HepG2 (cell line): ENCODE measurements around the gene RBM6. TPM values are rescaled to one million over a fixed set of nuclear protein-coding genes. Genes with fewer than 3 reads are reported as not detected.

Experiments
- ELF4 ChIP-seq: sonication (generic); formaldehyde crosslinking; IDR thresholded peaks from 2 replicates; pipeline ENCODE4 v1.5.0; 2020; ENCODE audit warnings: missing genetic modification reagents, mild to moderate bottlenecking, moderate library complexity, borderline replicate concordance
- HMG20B ChIP-seq: conservative IDR thresholded peaks from 2 replicates; pipeline ENCODE4 v1.6.1; 2016; ENCODE audit warnings: missing genetic modification reagents, missing compliant biosample characterization
- HNF4A ChIP-seq: sonication (generic); formaldehyde crosslinking; IDR thresholded peaks from 2 replicates; pipeline ENCODE4 v1.4.0; 2020; ENCODE audit warnings: missing genetic modification reagents
- ISX ChIP-seq: sonication (generic); formaldehyde crosslinking; conservative IDR thresholded peaks from 2 replicates; pipeline ENCODE4 v1.5.0; 2020; ENCODE audit warnings: missing genetic modification reagents
- MAFF ChIP-seq: IDR thresholded peaks from 2 replicates; pipeline ENCODE4 v1.6.1; 2011; ENCODE audit warnings: low read depth, low read length, improper control_type of control experiment
- MBD4 ChIP-seq: IDR thresholded peaks from 2 replicates; pipeline ENCODE4 v1.6.1; 2012; ENCODE audit warnings: low read length, inconsistent platforms, borderline replicate concordance
- MZF1 ChIP-seq: sonication (generic); formaldehyde crosslinking; IDR thresholded peaks from 2 replicates; pipeline ENCODE4 v1.8.1; 2023; ENCODE audit warnings: mild to moderate bottlenecking, missing genetic modification reagents, borderline replicate concordance
- NCOA2 ChIP-seq: sonication (generic); formaldehyde crosslinking; IDR thresholded peaks from 2 replicates; pipeline ENCODE4 v1.8.0; 2022; ENCODE audit warnings: inconsistent platforms
- NFE2L1 ChIP-seq: sonication (generic); formaldehyde crosslinking; IDR thresholded peaks from 2 replicates; pipeline ENCODE4 v1.4.0; 2020; ENCODE audit warnings: missing genetic modification reagents, mild to moderate bottlenecking, borderline replicate concordance
- PREB ChIP-seq: sonication (generic); formaldehyde crosslinking; IDR thresholded peaks from 2 replicates; pipeline ENCODE4 v1.4.0; 2020; ENCODE audit warnings: missing genetic modification reagents
- TOPORS ChIP-seq: sonication (generic); formaldehyde crosslinking; IDR thresholded peaks from 2 replicates; pipeline ENCODE4 v1.8.0; 2023; ENCODE audit warnings: mild to moderate bottlenecking, missing genetic modification reagents
- ZBTB21 ChIP-seq: sonication (generic); formaldehyde crosslinking; IDR thresholded peaks from 2 replicates; pipeline ENCODE4 v1.4.0; 2020; ENCODE audit warnings: missing genetic modification reagents
- ZC3H13 ChIP-seq: sonication (generic); formaldehyde crosslinking; IDR thresholded peaks from 2 replicates; pipeline ENCODE4 v1.8.1; 2023; ENCODE audit warnings: mild to moderate bottlenecking, missing genetic modification reagents, moderate library complexity
- ZFYVE20 ChIP-seq: sonication (generic); formaldehyde crosslinking; IDR thresholded peaks from 2 replicates; pipeline ENCODE4 v1.8.0; 2023; ENCODE audit warnings: low read depth, mild to moderate bottlenecking, moderate library complexity, missing genetic modification reagents, borderline replicate concordance
- ZNF232 ChIP-seq: sonication (generic); formaldehyde crosslinking; IDR thresholded peaks from 2 replicates; pipeline ENCODE4 v1.4.0; 2020; ENCODE audit warnings: missing genetic modification reagents, borderline replicate concordance
- ZNF260 ChIP-seq: sonication (generic); formaldehyde crosslinking; IDR thresholded peaks from 2 replicates; pipeline ENCODE4 v1.4.0; 2020; ENCODE audit warnings: missing genetic modification reagents, low read depth, mild to moderate bottlenecking, borderline replicate concordance
- ZNF263 ChIP-seq: sonication (generic); formaldehyde crosslinking; IDR thresholded peaks from 2 replicates; pipeline ENCODE4 v1.4.0; 2020; ENCODE audit warnings: missing genetic modification reagents
- ZNF30 ChIP-seq: sonication (generic); formaldehyde crosslinking; IDR thresholded peaks from 2 replicates; pipeline ENCODE4 v1.5.0; 2020; ENCODE audit warnings: mild to moderate bottlenecking, missing genetic modification reagents
- ZNF383 ChIP-seq: sonication (generic); formaldehyde crosslinking; IDR thresholded peaks from 2 replicates; pipeline ENCODE4 v1.4.0; 2020; ENCODE audit warnings: missing genetic modification reagents, mild to moderate bottlenecking, borderline replicate concordance
- ZNF468 ChIP-seq: sonication (generic); formaldehyde crosslinking; IDR thresholded peaks from 2 replicates; pipeline ENCODE4 v1.8.0; 2022; ENCODE audit warnings: mild to moderate bottlenecking, moderate library complexity, missing genetic modification reagents
- ZNF597 ChIP-seq: sonication (generic); formaldehyde crosslinking; IDR thresholded peaks from 2 replicates; pipeline ENCODE4 v1.5.0; 2020; ENCODE audit warnings: missing genetic modification reagents
- ZNF616 ChIP-seq: sonication (generic); formaldehyde crosslinking; IDR thresholded peaks from 2 replicates; pipeline ENCODE4 v1.5.0; 2020; ENCODE audit warnings: low read depth, mild to moderate bottlenecking, missing genetic modification reagents
- ZNF644 ChIP-seq: IDR thresholded peaks from 2 replicates; pipeline ENCODE4 v1.6.1; 2016; ENCODE audit warnings: low read depth
- ZNF672 ChIP-seq: sonication (generic); formaldehyde crosslinking; IDR thresholded peaks from 2 replicates; pipeline ENCODE4 v1.8.1; 2022; ENCODE audit warnings: missing genetic modification reagents
- ZNF773 ChIP-seq: sonication (generic); formaldehyde crosslinking; IDR thresholded peaks from 2 replicates; pipeline ENCODE4 v1.4.0; 2020; ENCODE audit warnings: missing genetic modification reagents, borderline replicate concordance
- ZNF839 ChIP-seq: sonication (generic); formaldehyde crosslinking; IDR thresholded peaks from 2 replicates; pipeline ENCODE4 v1.4.0; 2020; ENCODE audit warnings: missing genetic modification reagents, mild to moderate bottlenecking, borderline replicate concordance
- polyA plus RNA-seq, 8 experiments: library from polyadenylated mRNA; depleted of rRNA in 3 of 8; stranded (reverse) in 7 of 8; unstranded in 1 of 8; fragments of >200 nt; fragmentation: Illumina TruSeq in 4 of 8; extraction: Trizol in 4 of 8; gene quantifications; 2 replicates each; pipeline versions ENCODE4 v1.2.1 to v1.2.3, GENCODE V29; 2011 to 2016; ENCODE audit warnings: low read depth in 4 of 8, missing spikeins in 1 of 8, mixed read lengths in 1 of 8; ENCODE audit not compliant: insufficient read depth in 1 of 8
- total RNA-seq, 5 experiments: library from RNA; depleted of rRNA; stranded (reverse); fragments of >200 nt; fragmentation: Illumina TruSeq; extraction: Trizol; gene quantifications; 2 replicates each; pipeline ENCODE4 v1.2.3, GENCODE V29; 2016; ENCODE audit warnings: low read depth in 1 of 5
- TF ChIP-seq, protein P1 (sequence below): sonication (generic); formaldehyde crosslinking; IDR thresholded peaks from 2 replicates; pipeline ENCODE4 v1.8.0; 2022; ENCODE audit warnings: missing genetic modification reagents, mild to moderate bottlenecking, inconsistent platforms, borderline replicate concordance
- TF ChIP-seq, protein P2 (sequence below): sonication (generic); formaldehyde crosslinking; IDR thresholded peaks from 2 replicates; pipeline ENCODE4 v1.5.0; 2020; ENCODE audit warnings: missing genetic modification reagents, mild to moderate bottlenecking, borderline replicate concordance

Gene RBM6
- total and polyA plus RNA-seq, 2 of the 13 experiments (the other 11 are each of a cell fraction or from before 2014, with no cell fraction given): 72.7 to 86.1 TPM

DNA sequence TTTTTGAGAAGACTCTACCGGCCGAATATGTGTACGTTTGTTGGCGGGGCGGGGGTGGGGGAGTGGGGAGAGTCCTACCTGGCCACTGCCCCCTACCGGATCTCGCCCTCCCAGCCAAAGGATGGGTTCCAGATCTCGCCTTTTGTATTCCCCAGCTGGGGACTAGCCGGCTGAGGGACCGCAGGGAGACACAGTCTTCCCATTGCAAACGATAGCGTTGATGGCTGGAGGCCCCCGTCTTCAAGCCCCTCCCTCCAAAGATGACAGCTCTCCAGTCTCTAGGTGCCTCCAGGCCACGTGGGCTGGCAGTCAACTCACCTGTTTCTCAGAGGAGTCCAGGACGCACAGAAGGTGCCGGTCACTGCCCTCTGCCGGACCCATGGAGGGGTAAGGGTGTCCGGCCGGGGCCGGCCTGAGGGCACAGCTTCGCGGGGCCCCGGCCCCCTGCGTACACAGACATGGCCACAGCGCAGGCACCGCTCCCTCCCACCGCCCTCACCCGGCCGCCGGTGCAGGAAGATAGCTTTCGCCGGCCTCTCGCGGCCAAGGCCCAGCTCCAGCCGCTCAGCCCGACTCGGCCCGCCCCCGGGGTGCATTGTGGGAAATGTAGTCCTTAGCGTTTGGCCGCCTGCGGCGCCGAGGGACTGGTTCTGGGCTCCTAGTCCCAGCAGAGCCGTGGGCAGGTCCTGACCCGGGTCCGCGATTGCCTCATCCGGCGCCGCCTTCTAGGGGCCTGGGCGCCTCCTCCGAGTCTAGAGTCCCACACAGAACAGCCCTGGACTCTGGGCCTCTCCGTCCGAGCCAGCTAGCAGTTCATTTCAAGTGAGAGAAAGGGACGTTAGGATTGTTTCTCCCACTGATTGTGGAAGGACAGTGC is 10.4 kb upstream of the RBM6 start, which contains the start of gene MON1A (continued):
- TF ChIP-seq NFE2L1 (CRISPR knock-in tag): no peak
- TF ChIP-seq ZNF30 (CRISPR knock-in tag): no peak
- TF ChIP-seq HNF4A (CRISPR knock-in tag): peak; percentile 89
- TF ChIP-seq ZC3H13: 0 out of 2 replicates have a peak, but pooled peaks have one; percentile 15
- no peak for TF ChIP-seq ZNF260 (CRISPR knock-in tag)
- no peak for TF ChIP-seq ELF4
- TF ChIP-seq, protein P1, sequence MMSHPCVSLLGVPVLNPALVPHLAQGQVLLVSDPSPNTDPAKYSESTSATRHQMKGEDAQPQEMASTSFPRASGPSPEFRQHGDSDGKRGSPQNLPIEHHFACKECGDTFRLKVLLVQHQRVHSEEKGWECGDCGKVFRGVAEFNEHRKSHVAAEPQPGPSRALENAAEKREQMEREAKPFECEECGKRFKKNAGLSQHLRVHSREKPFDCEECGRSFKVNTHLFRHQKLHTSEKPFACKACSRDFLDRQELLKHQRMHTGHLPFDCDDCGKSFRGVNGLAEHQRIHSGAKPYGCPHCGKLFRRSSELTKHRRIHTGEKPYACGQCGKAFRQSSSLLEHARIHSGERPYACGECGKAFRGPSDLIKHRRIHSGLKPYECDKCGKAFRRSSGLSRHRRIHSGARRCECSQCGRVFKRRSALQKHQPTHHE (CRISPR knock-in tag): peak; percentile 49; the same call in 1 of the 2 replicates
- TF ChIP-seq, protein P2, sequence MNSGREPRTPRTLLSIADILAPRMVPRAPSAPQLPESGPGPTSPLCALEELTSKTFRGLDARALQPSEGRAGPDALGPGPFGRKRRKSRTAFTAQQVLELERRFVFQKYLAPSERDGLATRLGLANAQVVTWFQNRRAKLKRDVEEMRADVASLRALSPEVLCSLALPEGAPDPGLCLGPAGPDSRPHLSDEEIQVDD (CRISPR knock-in tag): no peak
- no peak for TF ChIP-seq MZF1 (CRISPR knock-in tag)
- no peak for TF ChIP-seq ZBTB21 (CRISPR knock-in tag)
- no peak for TF ChIP-seq MAFF
- TF ChIP-seq ZFYVE20 (CRISPR knock-in tag): no peak
- TF ChIP-seq ZNF839 (CRISPR knock-in tag): 0 out of 2 replicates have a peak, but pooled peaks have one; percentile 69
- no peak for TF ChIP-seq PREB (CRISPR knock-in tag)
- TF ChIP-seq ZNF232: peak; percentile 62; the same call in 1 of the 2 replicates
- no peak for TF ChIP-seq ZNF383 (CRISPR knock-in tag)
- no peak for TF ChIP-seq TOPORS (CRISPR knock-in tag)
- TF ChIP-seq ZNF597 (CRISPR knock-in tag): no peak
- TF ChIP-seq ZNF773 (CRISPR knock-in tag): no peak
- TF ChIP-seq HMG20B (CRISPR knock-in tag): peak; percentile 56; the same call in 1 of the 2 replicates
- TF ChIP-seq ZNF263 (CRISPR knock-in tag): no peak
- TF ChIP-seq ZNF616 (CRISPR knock-in tag): no peak
- no peak for TF ChIP-seq MBD4
- TF ChIP-seq ZNF468: no peak
- TF ChIP-seq NCOA2 (CRISPR knock-in tag): peak; percentile 47
- TF ChIP-seq ZNF644 (CRISPR knock-in tag): no peak
- 0 out of 2 replicates have a peak, but pooled peaks have one; percentile 19 for TF ChIP-seq ISX
- TF ChIP-seq ZNF672 (CRISPR knock-in tag): no peak
